T-helper 17 cell (primary cell): ENCODE data around the gene CTSW. TPM values are rescaled to one million over a fixed set of nuclear protein-coding genes. Genes with fewer than 3 reads are reported as not detected.

Experiments used
- ATAC-seq: fragments of 150-1000 bp; cut with Tn5 transposase; 2 replicates; pipeline ENCODE4 v1.10.0; 2021; ENCODE audit warnings: mild to moderate bottlenecking, moderate library complexity
- DNase-seq, 3 donors: peaks; one replicate each; pipeline versions ENCODE4 v3.0.0 to v3.0.0-alpha.2; 2020 to 2021
- H3K9me3 ChIP-seq: one replicate; pipeline ENCODE4 v1.7.0; 2013; ENCODE audit warnings: low read length, mild to moderate bottlenecking; ENCODE audit not compliant: control insufficient read depth, poor library complexity, severe bottlenecking
- H3K27ac Mint-ChIP-seq: one replicate; pipeline ENCODE4 v1.8.0; 2022; ENCODE audit warnings: mild to moderate bottlenecking, moderate library complexity, mixed read lengths
- H3K27me3 Mint-ChIP-seq: one replicate; pipeline ENCODE4 v1.8.0; 2022; ENCODE audit warnings: mixed read lengths
- H3K36me3 Mint-ChIP-seq: one replicate; pipeline ENCODE4 v1.8.0; 2022; ENCODE audit warnings: low read depth, mixed read lengths
- H3K4me1 Mint-ChIP-seq: one replicate; pipeline ENCODE4 v1.8.0; 2022; ENCODE audit warnings: mild to moderate bottlenecking, mixed read lengths
- H3K4me3 Mint-ChIP-seq: one replicate; pipeline ENCODE4 v1.8.0; 2022; ENCODE audit warnings: mild to moderate bottlenecking, moderate library complexity, mixed read lengths
- total RNA-seq, 4 donors: library from RNA in 2 of 4; stranded (reverse) in 2 of 4; gene quantifications; one replicate each; pipeline ENCODE4 v1.2.3 and lab custom pipeline; 2022 to 2026

CTSW gene
- total RNA-seq, 2 donors from 2014 or later = 19.7 to 52.7 TPM

DNA sequence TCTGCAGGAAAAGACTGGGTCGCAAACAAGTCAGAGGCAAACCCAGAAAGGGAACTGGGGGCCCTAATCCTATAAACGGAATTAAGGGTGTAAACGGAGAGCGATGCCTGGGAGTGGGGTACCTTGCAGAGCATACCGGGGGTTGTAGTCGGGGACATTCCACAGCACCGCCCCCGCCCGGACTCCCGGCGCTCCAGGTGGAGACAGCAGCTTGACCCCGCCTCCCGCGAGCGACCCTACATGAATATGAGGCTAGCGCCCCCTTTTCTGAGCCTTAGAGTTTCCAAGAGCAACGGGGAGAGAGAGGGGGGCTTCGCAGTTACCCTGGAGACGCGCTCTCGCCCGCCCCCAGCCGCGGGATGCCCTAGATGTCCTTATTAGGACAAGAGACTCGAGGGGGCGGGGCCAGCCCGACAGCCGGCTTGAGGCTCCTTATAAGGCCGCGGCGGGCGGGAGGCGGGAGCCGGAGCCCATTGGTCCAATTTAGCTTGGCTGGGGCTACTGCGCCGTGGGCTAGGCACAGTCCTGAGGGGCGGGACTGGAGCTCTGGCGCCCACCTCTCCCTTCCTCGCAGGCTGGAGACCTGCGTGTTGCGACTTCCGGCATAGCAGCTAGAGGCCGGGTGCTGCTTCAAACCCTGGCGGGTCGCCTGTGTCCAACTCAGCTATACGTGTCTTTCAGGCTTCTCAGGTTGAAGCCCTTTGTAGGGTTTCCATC, 20.4 kb upstream of the CTSW start:
- peak; percentile 65 for ATAC-seq
- Mint-ChIP-seq H3K4me1 (peaks cover 47% of the 10 kb centered on the region), H3K27ac (peak overlapping the region; percentile 99), H3K27me3 (no peaks in the 10 kb centered on the region), H3K4me3 (peak overlapping the region; percentile 99), H3K36me3 (peaks cover 12% of the 10 kb centered on the region)
- DNase-seq = peak; percentile 88 to 96 (median 95)
- H3K9me3 ChIP-seq = no peaks in the 10 kb centered on the region

- H3K4me3 Mint-ChIP-seq = peak overlapping the region; percentile 99
- peak; percentile 1 for ATAC-seq
- H3K4me1 Mint-ChIP-seq = peaks cover 42% of the 10 kb centered on the region
- H3K27me3 Mint-ChIP-seq = no peaks in the 10 kb centered on the region
- H3K27ac Mint-ChIP-seq = peak overlapping the region; percentile 99
- DNase-seq = no peak
- H3K9me3 ChIP-seq = no peaks in the 10 kb centered on the region
- peaks cover 10% of the 10 kb centered on the region for H3K36me3 Mint-ChIP-seq
Measured at GRCh38 chr11:65859812-65860277, 19.8 kb upstream of the CTSW start.

- DNase-seq (peak; percentile 89 to 96 (median 91)), ATAC-seq (peak; percentile 48)
- H3K9me3 ChIP-seq = no peaks in the 10 kb centered on the region
- peak within 1 kb of the TSS; percentile 99 for H3K4me3 Mint-ChIP-seq
- peaks cover 45% of the 10 kb centered on the region for H3K4me1 Mint-ChIP-seq
- no peaks in the 10 kb centered on the region for H3K27me3 Mint-ChIP-seq
- H3K36me3 Mint-ChIP-seq = peaks cover 9% of the 10 kb centered on the region
- peak within 1 kb of the TSS; percentile 99 for H3K27ac Mint-ChIP-seq
Measured at GRCh38 chr11:65860278-65861164, 19.1 kb upstream of the CTSW start, which contains the start of gene MUS81. Gene MUS81 (plus strand): TSS chr11:65860433. CDS start chr11:65860754, 321 bp downstream.

DNA sequence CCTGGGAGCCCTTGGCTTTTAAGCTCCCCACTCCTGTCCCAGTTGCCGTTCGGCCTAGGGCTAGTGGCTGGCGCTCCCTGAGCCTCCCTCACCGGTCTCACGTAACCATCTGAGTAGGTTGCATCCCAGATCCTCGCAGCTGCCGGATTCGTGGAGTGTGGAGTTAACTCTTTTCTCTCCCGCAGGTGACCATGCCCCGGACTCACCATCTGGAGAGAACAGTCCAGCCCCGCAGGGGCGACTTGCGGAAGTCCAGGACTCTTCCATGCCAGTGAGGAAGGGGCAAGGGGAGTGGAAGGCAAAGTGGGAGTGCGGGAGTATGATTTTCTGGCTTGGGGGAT, 18.5 kb upstream of the CTSW start:
- Mint-ChIP-seq H3K27me3 (no peaks in the 10 kb centered on the region), H3K4me1 (peaks cover 41% of the 10 kb centered on the region), H3K36me3 (peaks cover 9% of the 10 kb centered on the region), H3K4me3 (peak overlapping the region; percentile 99), H3K27ac (peak overlapping the region; percentile 99)
- ATAC-seq = no peak
- DNase-seq = peak in 1 of 3 donors; percentile 3
- H3K9me3 ChIP-seq = no peaks in the 10 kb centered on the region

DNA sequence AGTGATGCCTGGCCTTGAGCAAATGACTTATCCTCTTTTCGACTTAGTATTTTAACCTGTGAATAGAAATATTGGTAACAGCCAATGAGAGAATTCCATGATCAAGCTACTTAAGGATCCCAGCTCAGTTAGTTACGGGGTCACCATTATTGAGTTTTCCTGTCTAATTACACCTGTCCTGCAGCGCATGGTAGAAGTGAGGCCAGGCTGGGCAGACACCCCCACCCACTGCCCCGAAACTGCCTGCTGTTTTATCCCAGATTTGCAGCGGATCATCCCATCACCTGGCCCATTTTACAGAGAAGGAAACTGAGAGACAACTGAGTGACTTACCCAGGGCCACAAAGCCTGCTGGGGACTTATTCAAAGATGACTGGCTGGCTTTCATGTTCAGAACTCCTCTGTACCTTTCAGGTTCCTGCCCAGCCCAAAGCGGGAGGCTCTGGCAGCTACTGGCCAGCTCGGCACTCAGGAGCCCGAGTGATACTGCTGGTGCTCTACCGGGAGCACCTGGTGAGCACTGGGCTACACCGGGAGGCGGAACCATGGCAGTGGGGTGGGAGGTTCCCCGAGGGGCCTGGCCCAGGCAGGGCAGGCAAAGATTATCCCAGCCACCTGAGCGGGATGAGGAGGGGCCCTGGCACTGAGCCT, 18.0 kb upstream of the CTSW start:
- peaks cover 9% of the 10 kb centered on the region for H3K36me3 Mint-ChIP-seq
- H3K27me3 Mint-ChIP-seq = no peaks in the 10 kb centered on the region
- peak overlapping the region; percentile 99 for H3K4me3 Mint-ChIP-seq
- peaks cover 36% of the 10 kb centered on the region for H3K4me1 Mint-ChIP-seq
- ATAC-seq (no peak), DNase-seq (no peak)
- peak overlapping the region; percentile 99 for H3K27ac Mint-ChIP-seq
- H3K9me3 ChIP-seq = no peaks in the 10 kb centered on the region

DNA sequence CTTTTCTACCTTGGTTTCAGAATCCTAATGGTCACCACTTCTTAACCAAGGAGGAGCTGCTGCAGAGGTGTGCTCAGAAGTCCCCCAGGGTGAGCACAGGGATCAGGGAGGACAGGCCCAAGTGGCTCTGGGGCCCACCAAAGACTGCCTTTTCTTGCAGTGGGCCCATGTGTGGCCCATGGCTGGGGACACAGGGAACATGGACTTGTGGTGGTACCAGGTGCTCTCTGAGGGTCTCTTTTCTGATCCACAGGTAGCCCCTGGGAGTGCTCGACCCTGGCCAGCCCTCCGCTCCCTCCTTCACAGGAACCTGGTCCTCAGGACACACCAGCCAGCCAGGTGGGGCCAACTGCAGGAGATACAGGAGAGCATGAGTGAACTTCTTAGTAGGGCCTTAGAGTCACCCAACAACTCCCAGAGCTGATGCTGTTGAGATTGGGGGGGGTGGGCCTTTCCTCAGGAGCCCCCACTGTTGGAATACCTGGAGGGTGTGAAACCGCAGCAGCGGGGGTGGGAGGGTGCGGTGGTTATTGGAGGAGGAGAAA, 17.4 kb upstream of the CTSW start:
- peaks cover 9% of the 10 kb centered on the region for H3K36me3 Mint-ChIP-seq
- ATAC-seq (no peak), DNase-seq (no peak)
- peak overlapping the region; percentile 63 for H3K4me3 Mint-ChIP-seq
- H3K4me1 Mint-ChIP-seq = peaks cover 34% of the 10 kb centered on the region
- no peaks in the 10 kb centered on the region for H3K9me3 ChIP-seq
- H3K27ac Mint-ChIP-seq = peak overlapping the region; percentile 99
- no peaks in the 10 kb centered on the region for H3K27me3 Mint-ChIP-seq

GRCh38 chr11:65862941-65863888, 16.4 kb upstream of the CTSW start:
- ATAC-seq (no peak), DNase-seq (no peak)
- peak overlapping the region; percentile 99 for H3K27ac Mint-ChIP-seq
- H3K9me3 ChIP-seq = no peaks in the 10 kb centered on the region
- H3K4me3 Mint-ChIP-seq = no peak overlapping the region
- H3K4me1 Mint-ChIP-seq = peaks cover 31% of the 10 kb centered on the region
- no peaks in the 10 kb centered on the region for H3K27me3 Mint-ChIP-seq
- H3K36me3 Mint-ChIP-seq = peaks cover 9% of the 10 kb centered on the region

GRCh38 chr11:65863889-65864705, 15.5 kb upstream of the CTSW start:
- Mint-ChIP-seq H3K27me3 (no peaks in the 10 kb centered on the region), H3K36me3 (peaks cover 9% of the 10 kb centered on the region), H3K4me3 (no peak overlapping the region), H3K27ac (no peak overlapping the region), H3K4me1 (peaks cover 23% of the 10 kb centered on the region)
- DNase-seq (no peak), ATAC-seq (no peak)
- H3K9me3 ChIP-seq = no peaks in the 10 kb centered on the region

DNA sequence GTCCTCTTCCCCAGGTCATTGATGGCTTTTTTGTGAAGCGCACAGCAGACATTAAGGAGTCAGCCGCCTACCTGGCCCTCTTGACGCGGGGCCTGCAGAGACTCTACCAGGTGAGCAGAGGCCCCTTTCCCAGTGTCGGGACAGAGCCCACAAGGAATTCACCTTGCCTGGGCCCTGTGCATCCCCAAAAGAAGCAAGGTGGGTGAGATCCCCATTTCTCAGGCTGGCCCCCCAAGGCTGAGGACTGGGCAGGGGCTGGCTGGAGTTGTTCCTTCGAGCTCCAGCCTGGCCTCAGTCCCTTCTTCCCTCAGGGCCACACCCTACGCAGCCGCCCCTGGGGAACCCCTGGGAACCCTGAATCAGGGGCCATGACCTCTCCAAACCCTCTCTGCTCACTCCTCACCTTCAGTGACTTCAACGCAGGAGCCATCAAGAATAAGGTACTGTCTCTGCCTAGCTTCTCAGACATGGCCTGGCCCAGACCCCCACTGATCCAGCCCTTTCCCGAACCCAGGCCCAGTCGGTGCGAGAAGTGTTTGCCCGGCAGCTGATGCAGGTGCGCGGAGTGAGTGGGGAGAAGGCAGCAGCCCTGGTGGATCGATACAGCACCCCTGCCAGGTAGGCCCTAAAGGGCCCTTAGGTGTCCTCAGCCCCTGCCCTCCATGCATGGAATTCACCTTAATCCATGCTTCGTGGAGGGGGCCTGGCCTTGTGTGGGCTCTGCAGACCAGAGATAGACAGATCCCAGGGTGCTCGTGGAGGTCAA, 14.7 kb upstream of the CTSW start:
- H3K9me3 ChIP-seq = no peaks in the 10 kb centered on the region
- no peak overlapping the region for H3K4me3 Mint-ChIP-seq
- no peaks in the 10 kb centered on the region for H3K27me3 Mint-ChIP-seq
- peaks cover 9% of the 10 kb centered on the region for H3K36me3 Mint-ChIP-seq
- DNase-seq = no peak
- ATAC-seq = no peak
- H3K27ac Mint-ChIP-seq = no peak overlapping the region
- H3K4me1 Mint-ChIP-seq = peaks cover 23% of the 10 kb centered on the region

DNA sequence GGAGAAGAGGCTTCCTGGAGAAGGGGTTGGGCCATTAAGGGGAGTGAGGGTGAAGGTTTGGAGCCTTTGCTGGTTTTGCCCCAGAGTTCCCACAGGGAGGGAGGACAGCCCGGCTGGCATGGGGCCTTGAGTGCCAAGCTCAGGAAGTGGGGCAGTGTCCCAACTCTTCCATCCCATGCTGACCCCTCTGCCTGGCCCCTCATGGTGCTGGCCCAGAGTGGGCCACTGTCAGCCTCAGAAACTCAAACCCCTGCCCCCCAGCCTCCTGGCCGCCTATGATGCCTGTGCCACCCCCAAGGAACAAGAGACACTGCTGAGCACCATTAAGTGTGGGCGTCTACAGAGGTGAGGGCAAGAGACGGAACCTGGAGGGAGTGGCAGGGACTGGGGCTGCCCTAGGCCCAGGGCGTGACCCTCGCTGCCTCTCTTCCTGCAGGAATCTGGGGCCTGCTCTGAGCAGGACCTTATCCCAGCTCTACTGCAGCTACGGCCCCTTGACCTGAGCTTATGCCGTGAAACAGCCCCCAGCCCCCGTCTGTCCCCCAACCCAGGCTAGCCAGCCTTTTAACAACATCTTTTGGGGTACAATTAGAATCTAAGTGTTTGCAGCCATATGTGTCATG, 14.0 kb upstream of the CTSW start:
- peaks cover 23% of the 10 kb centered on the region for H3K4me1 Mint-ChIP-seq
- peaks cover 7% of the 10 kb centered on the region for H3K36me3 Mint-ChIP-seq
- no peak overlapping the region for H3K27ac Mint-ChIP-seq
- H3K9me3 ChIP-seq = no peaks in the 10 kb centered on the region
- H3K4me3 Mint-ChIP-seq = no peak overlapping the region
- no peaks in the 10 kb centered on the region for H3K27me3 Mint-ChIP-seq
- DNase-seq = no peak
- no peak for ATAC-seq
